ENCODE data around the gene SCN4B. TPM values are rescaled to one million over a fixed set of nuclear protein-coding genes. Genes with fewer than 3 reads are reported as not detected.

SCN4B gene
- total and polyA plus RNA-seq, 8 donors, result 0.61 to 2.9 (median 1.0) TPM

- no peaks in the 10 kb centered on the region for H3K4me1 ChIP-seq
- TF ChIP-seq CTCF (IDR thresholded peaks at IDR 0.05), result no peak
- FAIRE-seq (no peak), ATAC-seq (no peak), DNase-seq (no peak)
- no peaks in the 10 kb centered on the region for H3K36me3 ChIP-seq
- H3K9me3 ChIP-seq, result no peaks in the 10 kb centered on the region
- 59 to 65% methylated on average over 3 of the region's 3 CpGs for WGBS, 2 donors
- H3K4me3 ChIP-seq, result no peak overlapping the region
- no peaks in the 10 kb centered on the region for H3K27me3 ChIP-seq
- H3K27ac ChIP-seq, result no peak overlapping the region
- intact Hi-C loops (cut with DNase I), result no loop called here
Observed at GRCh38 chr11:118168751-118169150, 16.1 kb upstream of the SCN4B start.

GRCh38 chr11:118168316-118168715, 15.7 kb upstream of the SCN4B start:
- H3K27me3 ChIP-seq, result no peaks in the 10 kb centered on the region
- no peak overlapping the region for H3K4me3 ChIP-seq
- no peak for TF ChIP-seq CTCF (IDR thresholded peaks at IDR 0.05)
- ATAC-seq (no peak), DNase-seq (no peak), FAIRE-seq (no peak)
- no peaks in the 10 kb centered on the region for H3K9me3 ChIP-seq
- H3K36me3 ChIP-seq, result no peaks in the 10 kb centered on the region
- H3K4me1 ChIP-seq, result no peaks in the 10 kb centered on the region
- intact Hi-C loops (cut with DNase I), result no loop called here
- 58 to 78% methylated on average over 8 of the region's 8 CpGs for WGBS, 2 donors
- H3K27ac ChIP-seq, result no peak overlapping the region

GRCh38 chr11:118167906-118168305, 15.3 kb upstream of the SCN4B start:
- WGBS, 2 donors, result 65 to 66% methylated on average over 12 of the region's 12 CpGs

GRCh38 chr11:118167253-118167652, 14.6 kb upstream of the SCN4B start:
- H3K9me3 ChIP-seq, result no peaks in the 10 kb centered on the region
- intact Hi-C loops (cut with DNase I), result no loop called here
- DNase-seq (no peak), ATAC-seq (no peak), FAIRE-seq (no peak)
- no peaks in the 10 kb centered on the region for H3K4me1 ChIP-seq
- no peak overlapping the region for H3K4me3 ChIP-seq
- 76% methylated on average over 2 of the region's 2 CpGs for WGBS, 2 donors
- TF ChIP-seq CTCF (IDR thresholded peaks at IDR 0.05), result no peak
- H3K27me3 ChIP-seq, result no peaks in the 10 kb centered on the region
- no peak overlapping the region for H3K27ac ChIP-seq
- H3K36me3 ChIP-seq, result no peaks in the 10 kb centered on the region

More at GRCh38 chr11:118167906-118168305, 15.3 kb upstream of the SCN4B start:
- H3K4me1 ChIP-seq, result no peaks in the 10 kb centered on the region
- H3K4me3 ChIP-seq, result no peak overlapping the region
- H3K36me3 ChIP-seq, result no peaks in the 10 kb centered on the region
- no peak for DNase-seq
- H3K9me3 ChIP-seq, result no peaks in the 10 kb centered on the region
- intact Hi-C loops (cut with DNase I), result no loop called here
- ATAC-seq, result no peak
- no peak overlapping the region for H3K27ac ChIP-seq
- no peak for FAIRE-seq
- no peaks in the 10 kb centered on the region for H3K27me3 ChIP-seq
- TF ChIP-seq CTCF (IDR thresholded peaks at IDR 0.05), result no peak

DNA sequence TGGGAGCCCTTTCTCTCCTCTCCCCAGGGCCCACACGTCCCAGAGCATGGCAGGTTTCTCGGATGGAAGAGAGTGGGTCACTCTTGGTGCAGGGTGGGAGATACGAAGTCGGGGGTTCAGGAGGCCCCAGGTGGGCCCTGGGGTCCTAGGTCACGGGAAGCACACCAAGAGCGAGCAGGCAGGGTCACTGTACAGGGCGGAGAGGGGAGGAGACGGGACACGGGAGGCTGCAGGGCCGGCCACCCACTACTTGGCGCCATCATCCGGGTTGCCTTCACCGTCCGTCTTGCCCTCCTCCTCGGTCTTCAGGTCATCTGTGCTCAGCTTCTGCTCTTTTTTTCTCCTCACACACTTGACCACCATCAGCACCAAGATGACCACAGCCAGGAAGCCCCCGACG, 14.0 kb upstream of the SCN4B start:
- intact Hi-C loops (cut with DNase I), result no loop called here
- DNase-seq (no peak), ATAC-seq (no peak), FAIRE-seq (no peak)
- 77 to 84% methylated on average over 14 to 17 of the region's 17 CpGs for WGBS, 2 donors
- no peaks in the 10 kb centered on the region for H3K36me3 ChIP-seq
- no peaks in the 10 kb centered on the region for H3K9me3 ChIP-seq
- H3K4me3 ChIP-seq, result no peak overlapping the region
- no peak for TF ChIP-seq CTCF (IDR thresholded peaks at IDR 0.05)
- no peaks in the 10 kb centered on the region for H3K27me3 ChIP-seq
- no peaks in the 10 kb centered on the region for H3K4me1 ChIP-seq
- H3K27ac ChIP-seq, result no peak overlapping the region
